Endothelial cell of umbilical vein (primary cell): ENCODE results near the gene POFUT2.

Experiments used
- CTCF ChIP-seq, 2 donors: IDR thresholded peaks; 1 replicate in 1 of 2; 2 replicates in 1 of 2; pipeline ENCODE4 v1.5.1; 2011; ENCODE audit warnings: low read length in 2 of 2, mild to moderate bottlenecking in 2 of 2, moderate library complexity in 2 of 2, control low read depth in 1 of 2, inconsistent platforms in 1 of 2, low read depth in 1 of 2; ENCODE audit not compliant: insufficient read depth in 1 of 2; ENCODE audit errors: extremely low read depth in 1 of 2
- EZH2 ChIP-seq: IDR thresholded peaks from 2 replicates; pipeline ENCODE4 v1.6.1; 2012; ENCODE audit warnings: borderline replicate concordance, low read depth, mild to moderate bottlenecking, moderate library complexity, low read length, inconsistent platforms; ENCODE audit not compliant: severe bottlenecking
- POLR2A ChIP-seq: IDR thresholded peaks from 2 replicates; pipeline ENCODE4 v1.6.1; 2012; ENCODE audit warnings: low read depth, mild to moderate bottlenecking, control low read depth, low read length

- TF ChIP-seq CTCF (IDR thresholded peaks at IDR 0.05; ENCODE audit: extremely low read depth in 1 of 2, insufficient read depth in 1 of 2, low read depth in 1 of 2, low read length in 2 of 2) (no peak), POLR2A (no peak), EZH2 (no peak)
Measured at GRCh38 chr21:45334134-45334533, 46.4 kb upstream of the POFUT2 start.
